NCI-H2081 (cell line): ENCODE data around the gene TRIM74.
"Not testable (repeated sequence)": the region's sequence is repeated elsewhere in the genome, so short reads cannot be mapped to it uniquely, and the experiment has no call there.

Experiments
- DNase-seq, 2 experiments: peaks; one replicate each; lab custom pipeline; 2025; lab: John Stamatoyannopoulos, UW

The TRIM74 gene

GRCh38 chr7:72968980-72969516 lies at the start of gene TRIM74:
TSS of gene TRIM74 (minus strand) at chr7:72969466. CDS start at chr7:72966157, 3,309 bp downstream.
- DNase-seq = not testable (repeated sequence)

GRCh38 chr7:73006491-73006890 lies 37.2 kb upstream of the TRIM74 start:
- not testable (repeated sequence) for DNase-seq

- DNase-seq = not testable (repeated sequence)
Measured at GRCh38 chr7:73005693-73006447, 36.6 kb upstream of the TRIM74 start.

GRCh38 chr7:73005356-73005692 lies 36.1 kb upstream of the TRIM74 start:
- DNase-seq = not testable (repeated sequence)

GRCh38 chr7:72997887-72998468 lies 28.7 kb upstream of the TRIM74 start:
- DNase-seq = not testable (repeated sequence)

- not testable (repeated sequence) for DNase-seq
Measured at GRCh38 chr7:72997447-72997846, 28.2 kb upstream of the TRIM74 start.

GRCh38 chr7:72995484-72995883 lies 26.2 kb upstream of the TRIM74 start:
- DNase-seq = not testable (repeated sequence)

- not testable (repeated sequence) for DNase-seq
Measured at GRCh38 chr7:72990146-72990913, 21.1 kb upstream of the TRIM74 start.

GRCh38 chr7:72982084-72982483 lies 12.8 kb upstream of the TRIM74 start:
- not testable (repeated sequence) for DNase-seq

- DNase-seq = not testable (repeated sequence)
Measured at GRCh38 chr7:72980382-72980781, 11.1 kb upstream of the TRIM74 start.

- DNase-seq = not testable (repeated sequence)
Measured at GRCh38 chr7:72976434-72976833, 7.2 kb upstream of the TRIM74 start.

GRCh38 chr7:72975656-72976286 lies 6.5 kb upstream of the TRIM74 start:
- DNase-seq = not testable (repeated sequence)

GRCh38 chr7:72974781-72975180 lies 5.5 kb upstream of the TRIM74 start:
- not testable (repeated sequence) for DNase-seq

GRCh38 chr7:72971505-72971904 lies 2.2 kb upstream of the TRIM74 start:
- DNase-seq = not testable (repeated sequence)

- not testable (repeated sequence) for DNase-seq
Measured at GRCh38 chr7:72969688-72970087, 422 bp upstream of the TRIM74 start.

- not testable (repeated sequence) for DNase-seq
Measured at GRCh38 chr7:72966892-72967291, 2.4 kb downstream of the TRIM74 start.

GRCh38 chr7:72965186-72965975 lies 3.9 kb downstream of the TRIM74 start:
- DNase-seq = not testable (repeated sequence)

- DNase-seq = not testable (repeated sequence)
Measured at GRCh38 chr7:72963056-72963455, 6.2 kb downstream of the TRIM74 start.

GRCh38 chr7:72961346-72961650 lies 8.0 kb downstream of the TRIM74 start:
- DNase-seq = not testable (repeated sequence)

- DNase-seq = not testable (repeated sequence)
Measured at GRCh38 chr7:72960626-72961345, 8.5 kb downstream of the TRIM74 start.

GRCh38 chr7:72960029-72960428 lies 9.2 kb downstream of the TRIM74 start:
- not testable (repeated sequence) for DNase-seq
